DMS114 treated with DMSO at 0.1 percent for 48 hours (cell line): ENCODE results near the gene TGFBRAP1.

Source experiments
- DNase-seq: peaks from one replicate; lab custom pipeline; 2025; ENCODE audit not compliant: unreplicated experiment; lab: John Stamatoyannopoulos, UW

Gene TGFBRAP1

GRCh38 chr2:105243961-105244360 is 85.6 kb downstream of the TGFBRAP1 start:
- no peak for DNase-seq

GRCh38 chr2:105242286-105242993 is 87.1 kb downstream of the TGFBRAP1 start:
- DNase-seq, result no peak

GRCh38 chr2:105241443-105241842 is 88.1 kb downstream of the TGFBRAP1 start, which contains the start of gene GPR45:
Gene GPR45, plus strand, starts transcription at chr2:105241743. Its CDS starts 116 bp downstream, at chr2:105241859.
- no peak for DNase-seq

- DNase-seq, result no peak
Measured at GRCh38 chr2:105239924-105240323, 89.6 kb downstream of the TGFBRAP1 start.

GRCh38 chr2:105238664-105239240 is 90.8 kb downstream of the TGFBRAP1 start:
- no peak for DNase-seq

- DNase-seq, result no peak
Measured at GRCh38 chr2:105237045-105237765, 92.3 kb downstream of the TGFBRAP1 start.

- DNase-seq, result no peak
Measured at GRCh38 chr2:105236060-105236424, 93.5 kb downstream of the TGFBRAP1 start.

- DNase-seq, result peak; percentile 58
Measured at GRCh38 chr2:105235388-105236059, 94.0 kb downstream of the TGFBRAP1 start.

GRCh38 chr2:105231232-105231619 is 98.3 kb downstream of the TGFBRAP1 start:
- no peak for DNase-seq

- no peak for DNase-seq
Measured at GRCh38 chr2:105224444-105224843, 105.1 kb downstream of the TGFBRAP1 start.

- no peak for DNase-seq
Measured at GRCh38 chr2:105220604-105221003, 108.9 kb downstream of the TGFBRAP1 start.

GRCh38 chr2:105215586-105216192 is 113.8 kb downstream of the TGFBRAP1 start:
- DNase-seq, result no peak
